ENCODE data around the gene DDX41. TPM values are rescaled to one million over a fixed set of nuclear protein-coding genes. Genes with fewer than 3 reads are reported as not detected.

Gene DDX41
- total RNA-seq, 1 experiment from 2014 or later: 104 TPM

DNA sequence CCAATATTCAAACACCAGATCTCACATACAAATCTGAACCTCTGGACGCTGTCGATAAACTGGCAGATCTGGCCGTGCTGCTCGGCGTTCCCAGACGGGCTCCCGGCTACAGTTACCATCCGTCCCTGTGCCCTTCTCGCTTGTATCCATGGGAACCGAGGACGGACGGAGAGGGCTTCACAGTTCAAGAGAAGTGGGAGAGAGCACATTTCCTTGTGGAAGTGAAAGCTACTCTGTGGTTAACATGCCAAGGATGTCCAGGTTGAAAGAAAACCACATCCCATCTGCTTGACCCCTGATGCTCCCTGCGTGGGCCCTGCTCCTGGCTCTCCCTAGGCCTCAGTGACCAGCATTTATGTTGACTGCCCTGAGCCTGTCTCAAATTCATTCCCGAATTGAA lies 37.0 kb downstream of the DDX41 start:
- H3K4me2 ChIP-seq (ENCODE audit: low read depth, low read length, poor library complexity, severe bottlenecking): no peak overlapping the region
- no peaks in the 10 kb centered on the region; the same call in 1 of the 2 replicates for H3K36me3 ChIP-seq (ENCODE audit: insufficient read depth, low read length)
- H4K20me1 ChIP-seq (ENCODE audit: insufficient read depth, low read depth, low read length): no peaks in the 10 kb centered on the region
- H3K4me1 ChIP-seq (ENCODE audit: low read length): peaks cover 9% of the 10 kb centered on the region
- H3K27me3 ChIP-seq (ENCODE audit: low read length): no peaks in the 10 kb centered on the region
- no peak overlapping the region for H3K27ac ChIP-seq (ENCODE audit: low read length)
- H3K9me3 ChIP-seq (ENCODE audit: low read length): no peaks in the 10 kb centered on the region
- no peaks in the 10 kb centered on the region for H3K9me2 ChIP-seq (replicated peaks; ENCODE audit: insufficient read depth, low read length)
- no peaks in the 10 kb centered on the region for H3K79me2 ChIP-seq (ENCODE audit: low read length)
- H3K9ac ChIP-seq (ENCODE audit: low read length): no peak overlapping the region
- no peak overlapping the region for H3K4me3 ChIP-seq (ENCODE audit: low read length)
- no peak for DNase-seq
- H2AFZ ChIP-seq (ENCODE audit: low read length): no peak overlapping the region

DNA sequence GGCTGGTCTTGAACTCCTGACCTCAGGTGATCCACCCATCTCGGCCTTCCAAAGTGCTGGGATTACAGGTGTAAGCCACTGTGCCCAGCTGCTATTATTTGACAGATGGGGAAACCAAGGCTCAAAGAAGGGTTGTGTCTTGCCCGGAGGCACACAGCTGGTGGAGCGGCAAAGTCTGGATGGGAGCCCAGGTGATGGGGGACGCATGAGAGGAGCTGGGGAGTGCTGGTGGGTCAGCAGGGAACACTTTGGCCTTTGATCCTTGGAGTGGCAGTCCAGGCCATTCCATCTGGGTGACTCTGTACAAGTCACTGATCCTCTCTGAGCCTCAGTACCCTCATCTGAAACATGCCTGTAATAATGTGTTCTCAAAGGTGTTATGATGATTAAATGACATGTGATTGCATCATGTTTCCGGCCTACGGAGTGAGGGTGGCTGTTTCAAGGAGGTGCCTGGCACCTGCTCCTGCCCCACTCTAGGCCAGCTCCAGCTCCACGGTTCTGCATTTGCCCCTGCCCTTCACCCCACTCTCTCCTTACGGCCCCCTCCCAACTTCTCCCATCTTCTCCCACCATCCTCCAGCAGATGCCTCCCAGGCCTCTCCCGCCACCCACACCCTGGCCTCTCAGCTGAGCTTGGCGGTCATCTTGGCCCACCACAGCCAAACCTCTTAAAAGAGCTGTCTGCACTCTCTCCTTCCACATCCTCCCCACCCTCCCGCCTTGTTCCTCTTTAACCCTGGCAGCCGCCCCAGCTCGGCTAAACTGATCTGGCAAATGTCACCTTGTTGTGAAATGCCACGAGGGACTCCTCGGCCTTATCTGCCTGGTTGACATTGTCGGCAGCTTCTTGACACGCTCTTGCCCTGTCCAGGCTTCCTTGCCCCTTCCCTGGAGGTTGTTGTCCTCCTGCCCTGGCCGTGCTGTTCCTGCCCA lies 37.8 kb downstream of the DDX41 start:
- Histone ChIP-seq H3K4me2 (ENCODE audit: low read depth, low read length, poor library complexity, severe bottlenecking) (no peak overlapping the region), H4K20me1 (ENCODE audit: insufficient read depth, low read depth, low read length) (no peaks in the 10 kb centered on the region)

DNA sequence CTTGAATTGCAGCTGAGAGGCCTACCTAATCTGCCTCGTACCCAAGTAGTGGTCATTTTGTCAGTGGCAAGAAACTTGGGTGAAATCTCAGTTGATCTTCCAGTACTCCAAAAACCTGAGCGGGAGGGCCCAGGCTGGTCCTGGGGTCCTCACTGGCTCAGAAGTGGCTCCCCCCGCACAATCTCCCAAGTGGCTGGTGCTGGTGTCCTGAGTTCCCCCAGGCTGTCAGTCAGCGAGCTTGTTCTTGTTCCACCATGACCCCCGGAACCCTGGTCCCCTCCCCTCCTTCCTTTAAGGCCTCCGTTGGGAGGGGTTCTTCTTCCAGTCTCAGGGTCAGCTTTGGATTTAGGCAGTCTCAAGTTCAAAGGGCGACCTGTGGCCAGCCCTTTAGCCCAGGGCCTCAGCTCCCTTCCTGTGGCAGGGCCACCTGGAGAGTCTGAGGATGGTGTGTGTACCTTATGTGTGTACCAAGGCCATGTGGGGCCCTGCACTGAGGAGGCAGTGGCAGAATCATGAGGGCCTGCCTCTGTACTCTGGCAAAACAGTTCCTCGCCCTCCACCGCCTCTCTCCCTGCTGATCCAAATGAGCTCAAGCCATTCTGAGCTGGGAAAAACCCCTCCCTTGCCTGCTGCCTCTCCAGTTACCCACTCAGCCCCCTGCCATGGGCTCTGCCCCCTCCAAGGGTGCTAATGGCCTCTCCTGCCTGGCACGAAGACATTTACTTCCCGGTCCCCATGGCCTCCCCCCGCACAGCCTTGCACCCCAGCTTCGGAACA lies 38.9 kb downstream of the DDX41 start:
- Histone ChIP-seq H3K36me3 (ENCODE audit: insufficient read depth, low read length) (no peaks in the 10 kb centered on the region; the same call in 1 of the 2 replicates), H4K20me1 (ENCODE audit: insufficient read depth, low read depth, low read length) (no peaks in the 10 kb centered on the region), H2AFZ (ENCODE audit: low read length) (no peak overlapping the region), H3K4me3 (ENCODE audit: low read length) (no peak overlapping the region), H3K4me2 (ENCODE audit: low read depth, low read length, poor library complexity, severe bottlenecking) (no peak overlapping the region), H3K27ac (ENCODE audit: low read length) (no peak overlapping the region), H3K79me2 (ENCODE audit: low read length) (no peaks in the 10 kb centered on the region), H3K9me3 (ENCODE audit: low read length) (no peaks in the 10 kb centered on the region), H3K9me2 (replicated peaks; ENCODE audit: insufficient read depth, low read length) (no peaks in the 10 kb centered on the region), H3K9ac (ENCODE audit: low read length) (no peak overlapping the region), H3K27me3 (ENCODE audit: low read length) (no peaks in the 10 kb centered on the region), H3K4me1 (ENCODE audit: low read length) (peaks cover 16% of the 10 kb centered on the region)
- DNase-seq: no peak

More for the DNA sequence above, 37.8 kb downstream of the DDX41 start:
- Histone ChIP-seq H3K27me3 (ENCODE audit: low read length) (no peaks in the 10 kb centered on the region), H3K9me3 (ENCODE audit: low read length) (no peaks in the 10 kb centered on the region), H3K79me2 (ENCODE audit: low read length) (no peaks in the 10 kb centered on the region), H3K9ac (ENCODE audit: low read length) (peak overlapping the region; percentile 34; the same call in 1 of the 2 replicates), H3K36me3 (ENCODE audit: insufficient read depth, low read length) (no peaks in the 10 kb centered on the region; the same call in 1 of the 2 replicates), H3K4me3 (ENCODE audit: low read length) (no peak overlapping the region), H3K27ac (ENCODE audit: low read length) (peak overlapping the region; percentile 40; the same call in 1 of the 2 replicates), H3K9me2 (replicated peaks; ENCODE audit: insufficient read depth, low read length) (no peaks in the 10 kb centered on the region), H3K4me1 (ENCODE audit: low read length) (peaks cover 15% of the 10 kb centered on the region), H2AFZ (ENCODE audit: low read length) (no peak overlapping the region)
- no peak for DNase-seq

DNA sequence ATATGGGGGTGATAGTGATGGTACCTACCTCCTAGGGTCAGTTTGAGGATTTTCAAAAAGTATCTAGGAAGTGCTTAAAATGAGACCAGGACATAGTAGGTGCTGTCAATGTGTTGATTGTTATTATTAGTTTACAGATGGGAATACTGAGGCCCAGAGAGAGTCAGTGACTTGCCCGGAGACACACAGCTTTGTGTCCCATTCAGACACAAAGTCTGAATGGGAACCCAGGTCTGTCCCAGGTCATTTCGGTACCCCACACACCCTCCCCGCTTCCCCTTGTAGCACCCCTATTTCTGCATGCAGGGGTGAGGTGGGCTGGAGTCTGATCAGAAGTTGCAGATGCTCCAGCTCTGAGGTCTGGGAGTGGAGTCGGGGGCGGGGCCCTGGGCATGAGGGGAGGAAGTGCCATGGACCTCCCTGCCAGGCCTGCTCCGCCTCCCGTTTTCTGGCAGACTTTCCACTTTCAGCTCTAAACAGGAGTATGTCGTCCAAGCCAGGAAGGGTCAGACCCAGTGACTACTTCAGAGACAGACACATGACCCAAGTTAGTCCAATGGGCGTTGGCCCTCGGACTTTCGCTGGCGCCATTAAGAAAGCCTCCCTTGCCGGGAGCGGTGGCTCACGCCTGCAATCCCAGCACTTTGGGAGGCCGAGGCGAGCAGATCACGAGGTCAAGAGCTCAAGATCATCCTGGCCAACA lies 40.1 kb downstream of the DDX41 start:
- no peak overlapping the region for H3K4me3 ChIP-seq (ENCODE audit: low read length)
- no peak overlapping the region for H3K27ac ChIP-seq (ENCODE audit: low read length)
- H3K27me3 ChIP-seq (ENCODE audit: low read length): no peaks in the 10 kb centered on the region

DNA sequence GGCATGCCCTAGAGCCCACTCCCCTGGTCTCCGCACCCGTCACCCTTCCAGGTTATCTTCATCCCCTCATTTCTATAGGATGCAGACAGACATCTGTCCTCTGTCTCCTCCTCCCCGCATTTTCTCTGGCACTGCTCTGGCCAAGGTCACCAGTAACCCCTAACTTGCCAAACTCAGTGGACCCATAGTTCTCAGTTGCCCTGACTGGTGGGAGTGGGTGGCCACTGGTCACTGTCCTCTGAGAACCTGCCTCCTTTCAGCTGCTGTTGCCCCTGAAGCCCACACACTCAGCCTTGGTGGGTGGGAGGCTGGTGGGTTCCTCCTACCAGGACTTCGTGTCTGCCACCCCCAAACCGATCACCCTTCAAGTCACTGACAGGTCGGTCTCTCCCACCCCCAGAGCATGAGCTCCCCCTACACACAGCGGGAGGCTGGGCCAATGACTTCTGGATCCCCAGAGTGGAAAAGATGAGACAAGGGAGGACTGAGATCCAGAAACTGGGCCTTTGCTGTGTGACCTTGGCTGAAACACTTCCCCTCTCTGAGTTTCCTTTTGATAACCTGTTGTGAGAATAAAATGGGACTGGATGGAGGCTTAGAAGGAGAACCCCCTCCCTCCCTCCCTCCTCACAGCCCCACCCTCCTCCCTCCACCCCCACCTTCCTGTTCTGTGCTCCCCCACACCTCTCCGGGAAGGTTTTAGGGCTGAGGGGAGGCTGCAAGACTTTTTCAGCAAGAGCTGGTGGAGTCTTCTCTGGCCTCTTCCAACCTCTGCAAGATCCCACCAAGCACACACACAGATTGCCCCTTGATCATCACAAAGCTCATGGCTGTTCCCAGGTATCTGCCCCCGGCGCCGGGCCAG lies 41.0 kb downstream of the DDX41 start:
- Histone ChIP-seq H3K9me3 (ENCODE audit: low read length) (no peaks in the 10 kb centered on the region), H3K4me1 (ENCODE audit: low read length) (peaks cover 28% of the 10 kb centered on the region), H4K20me1 (ENCODE audit: insufficient read depth, low read depth, low read length) (no peaks in the 10 kb centered on the region; the same call in 1 of the 2 replicates)

More for the DNA sequence above, 40.1 kb downstream of the DDX41 start:
- no peak overlapping the region for H3K9ac ChIP-seq (ENCODE audit: low read length)
- peaks cover 25% of the 10 kb centered on the region for H3K4me1 ChIP-seq (ENCODE audit: low read length)
- DNase-seq: no peak
- no peak overlapping the region for H3K4me2 ChIP-seq (ENCODE audit: low read depth, low read length, poor library complexity, severe bottlenecking)
- H3K9me2 ChIP-seq (replicated peaks; ENCODE audit: insufficient read depth, low read length): no peaks in the 10 kb centered on the region
- H4K20me1 ChIP-seq (ENCODE audit: insufficient read depth, low read depth, low read length): no peaks in the 10 kb centered on the region; the same call in 1 of the 2 replicates
- peaks cover 10% of the 10 kb centered on the region for H3K79me2 ChIP-seq (ENCODE audit: low read length)
- no peak overlapping the region for H2AFZ ChIP-seq (ENCODE audit: low read length)
- H3K36me3 ChIP-seq (ENCODE audit: insufficient read depth, low read length): no peaks in the 10 kb centered on the region; the same call in 1 of the 2 replicates
- no peaks in the 10 kb centered on the region for H3K9me3 ChIP-seq (ENCODE audit: low read length)

DNA sequence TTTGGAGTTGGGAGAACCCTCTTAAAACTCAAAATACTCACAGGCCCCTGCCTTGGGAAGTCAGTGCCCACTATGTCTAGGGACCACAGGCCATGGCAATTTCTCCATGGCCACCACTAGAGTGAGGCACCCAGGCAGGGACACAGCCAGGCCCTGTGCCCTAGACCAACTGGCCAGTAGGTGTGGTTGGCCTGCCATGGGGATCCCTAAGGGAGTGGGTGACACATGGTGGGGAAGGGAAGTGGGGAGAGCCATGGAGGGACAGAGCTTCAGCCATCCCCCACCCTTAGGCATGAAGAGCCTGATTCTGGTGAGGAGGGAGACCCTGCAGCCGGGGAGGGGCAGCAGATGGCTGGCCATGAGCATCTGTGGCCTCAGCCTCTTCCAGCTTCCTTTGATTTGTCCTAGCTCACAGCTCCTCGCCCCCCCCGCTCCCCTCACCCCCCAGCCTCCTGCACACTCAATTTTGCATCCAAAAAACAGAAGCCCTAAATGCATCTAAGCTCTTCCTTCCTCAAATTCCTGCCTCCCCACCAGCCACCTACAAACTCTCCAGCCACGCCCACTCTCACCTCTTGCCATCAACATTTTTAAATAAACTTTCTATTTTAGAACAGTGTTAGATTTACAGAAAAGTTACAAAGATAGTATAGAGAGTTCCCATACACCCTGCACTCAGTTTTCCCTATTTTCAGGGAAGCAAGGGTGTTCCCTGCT lies 41.8 kb downstream of the DDX41 start:
- Histone ChIP-seq H3K4me1 (ENCODE audit: low read length) (peaks cover 28% of the 10 kb centered on the region), H3K9ac (ENCODE audit: low read length) (no peak overlapping the region), H3K36me3 (ENCODE audit: insufficient read depth, low read length) (no peaks in the 10 kb centered on the region), H2AFZ (ENCODE audit: low read length) (no peak overlapping the region), H3K9me2 (replicated peaks; ENCODE audit: insufficient read depth, low read length) (no peaks in the 10 kb centered on the region), H3K79me2 (ENCODE audit: low read length) (peaks cover 23% of the 10 kb centered on the region), H3K27me3 (ENCODE audit: low read length) (no peaks in the 10 kb centered on the region), H4K20me1 (ENCODE audit: insufficient read depth, low read depth, low read length) (no peaks in the 10 kb centered on the region; the same call in 1 of the 2 replicates), H3K4me3 (ENCODE audit: low read length) (no peak overlapping the region), H3K4me2 (ENCODE audit: low read depth, low read length, poor library complexity, severe bottlenecking) (no peak overlapping the region), H3K27ac (ENCODE audit: low read length) (no peak overlapping the region), H3K9me3 (ENCODE audit: low read length) (no peaks in the 10 kb centered on the region)
- no peak for DNase-seq

More for the DNA sequence above, 41.0 kb downstream of the DDX41 start:
- no peak for DNase-seq
- no peak overlapping the region for H3K27ac ChIP-seq (ENCODE audit: low read length)
- H3K4me3 ChIP-seq (ENCODE audit: low read length): no peak overlapping the region
- H3K9me2 ChIP-seq (replicated peaks; ENCODE audit: insufficient read depth, low read length): no peaks in the 10 kb centered on the region
- H3K36me3 ChIP-seq (ENCODE audit: insufficient read depth, low read length): no peaks in the 10 kb centered on the region
- no peak overlapping the region for H3K4me2 ChIP-seq (ENCODE audit: low read depth, low read length, poor library complexity, severe bottlenecking)
- peaks cover 19% of the 10 kb centered on the region for H3K79me2 ChIP-seq (ENCODE audit: low read length)
- H3K27me3 ChIP-seq (ENCODE audit: low read length): no peaks in the 10 kb centered on the region
- no peak overlapping the region for H3K9ac ChIP-seq (ENCODE audit: low read length)
- H2AFZ ChIP-seq (ENCODE audit: low read length): no peak overlapping the region

DNA sequence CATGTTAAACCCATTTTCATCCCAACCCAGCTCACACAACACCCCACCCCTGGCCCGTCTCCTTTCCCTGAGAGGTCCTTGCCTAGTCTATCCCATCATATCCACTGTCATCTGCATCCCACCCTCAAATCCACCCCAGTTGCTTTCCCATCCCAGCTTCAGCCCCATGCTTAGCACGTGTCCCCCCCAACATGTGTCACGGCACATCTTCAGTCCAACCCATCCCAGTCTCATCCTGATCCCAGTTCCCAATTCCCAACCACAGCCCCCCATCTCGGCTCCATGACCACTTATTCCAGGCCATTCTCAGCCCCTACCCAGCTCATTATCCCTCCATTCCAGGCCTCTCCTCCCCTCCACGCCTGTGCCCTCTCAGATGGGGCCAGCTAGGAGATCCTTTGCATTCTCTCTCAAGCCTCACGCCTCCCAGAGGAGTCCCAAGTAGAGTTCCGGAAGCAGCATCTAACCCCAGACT lies 42.7 kb downstream of the DDX41 start:
- H3K79me2 ChIP-seq (ENCODE audit: low read length): peaks cover 23% of the 10 kb centered on the region
- no peaks in the 10 kb centered on the region for H3K36me3 ChIP-seq (ENCODE audit: insufficient read depth, low read length)
- H2AFZ ChIP-seq (ENCODE audit: low read length): no peak overlapping the region
- no peaks in the 10 kb centered on the region for H3K27me3 ChIP-seq (ENCODE audit: low read length)
- no peaks in the 10 kb centered on the region; the same call in 1 of the 2 replicates for H4K20me1 ChIP-seq (ENCODE audit: insufficient read depth, low read depth, low read length)
- no peaks in the 10 kb centered on the region for H3K9me2 ChIP-seq (replicated peaks; ENCODE audit: insufficient read depth, low read length)
- H3K9ac ChIP-seq (ENCODE audit: low read length): peak overlapping the region; percentile 27; the same call in 1 of the 2 replicates
- H3K9me3 ChIP-seq (ENCODE audit: low read length): no peaks in the 10 kb centered on the region
- no peak overlapping the region for H3K27ac ChIP-seq (ENCODE audit: low read length)
- no peak overlapping the region for H3K4me3 ChIP-seq (ENCODE audit: low read length)
- H3K4me1 ChIP-seq (ENCODE audit: low read length): peaks cover 26% of the 10 kb centered on the region
- H3K4me2 ChIP-seq (ENCODE audit: low read depth, low read length, poor library complexity, severe bottlenecking): no peak overlapping the region
- no peak for DNase-seq
